ENCODE data around the gene HM13. TPM values are rescaled to one million over a fixed set of nuclear protein-coding genes. Genes with fewer than 3 reads are reported as not detected.

HM13 gene
- total and polyA plus RNA-seq, 2 of the 13 experiments (the other 11 are each of a cell fraction or from before 2014, with no cell fraction given) = 118 to 243 TPM

- no peak for TF ChIP-seq RBM39 (IDR thresholded peaks at IDR 0.05; ENCODE audit: low read depth, low read length, poor library complexity, severe bottlenecking)
- TF ChIP-seq HIVEP1 (CRISPR knock-in tag; IDR thresholded peaks at IDR 0.05) = no peak
- peak; percentile 21; the same call in 1 of the 2 replicates for TF ChIP-seq ZSCAN30 (CRISPR knock-in tag; IDR thresholded peaks at IDR 0.05)
- TF ChIP-seq ZHX1 (CRISPR knock-in tag; IDR thresholded peaks at IDR 0.05; ENCODE audit: low read depth) = no peak
- no peak for TF ChIP-seq KMT2A (CRISPR knock-in tag; IDR thresholded peaks at IDR 0.05)
- no peak for TF ChIP-seq ZNF780A (CRISPR knock-in tag; IDR thresholded peaks at IDR 0.05)
- no peak for TF ChIP-seq ZMYM4 (CRISPR knock-in tag; IDR thresholded peaks at IDR 0.05)
- peak; percentile 77 for TF ChIP-seq RBM22 (optimal IDR thresholded peaks at IDR 0.05; ENCODE audit: low read length)
- TF ChIP-seq ZBTB49 (CRISPR knock-in tag; IDR thresholded peaks at IDR 0.05; ENCODE audit: borderline replicate concordance) = 0 out of 2 replicates have a peak, but pooled peaks have one; percentile 5
- TF ChIP-seq ZNF24 (IDR thresholded peaks at IDR 0.05) = peak; percentile 30; the same call in 1 of the 2 replicates
- peak; percentile 2; the same call in 1 of the 2 replicates for TF ChIP-seq ZNF468 (CRISPR knock-in tag; IDR thresholded peaks at IDR 0.05)
- TF ChIP-seq CBX1 (IDR thresholded peaks at IDR 0.05; ENCODE audit: low read depth) = no peak
- no peak for TF ChIP-seq MTF1 (CRISPR knock-in tag; IDR thresholded peaks at IDR 0.05)
- TF ChIP-seq NCOA1 (CRISPR knock-in tag; IDR thresholded peaks at IDR 0.05) = no peak
- TF ChIP-seq MED1 (CRISPR knock-in tag; IDR thresholded peaks at IDR 0.05) = no peak
- 0 out of 2 replicates have a peak, but pooled peaks have one; percentile 27 for TF ChIP-seq ZNF75D (CRISPR knock-in tag; IDR thresholded peaks at IDR 0.05; ENCODE audit: borderline replicate concordance)
- 0 out of 2 replicates have a peak, but pooled peaks have one; percentile 3 for TF ChIP-seq ZBTB14 (CRISPR knock-in tag; IDR thresholded peaks at IDR 0.05)
- TF ChIP-seq ZNF629 (CRISPR knock-in tag; conservative IDR thresholded peaks at IDR 0.05) = peak; percentile 99
- no peak for TF ChIP-seq ETV5 (CRISPR knock-in tag; IDR thresholded peaks at IDR 0.05; ENCODE audit: borderline replicate concordance)
- no peak for TF ChIP-seq TBL1XR1 (IDR thresholded peaks at IDR 0.05; ENCODE audit: borderline replicate concordance, low read length, partially characterized antibody)
- no peak for TF ChIP-seq ZFP37 (CRISPR knock-in tag; IDR thresholded peaks at IDR 0.05; ENCODE audit: borderline replicate concordance)
- TF ChIP-seq ZNF574 (CRISPR knock-in tag; IDR thresholded peaks at IDR 0.05) = no peak
Observed at GRCh38 chr20:31604567-31605030, 90.4 kb downstream of the HM13 start (continued).

All from HepG2 (cell line).